Prostate gland (tissue), 2 donors: ENCODE data around the gene MRTFB. TPM values are rescaled to one million over a fixed set of nuclear protein-coding genes. Genes with fewer than 3 reads are reported as not detected.

Experiments
- DNase-seq: peaks from one replicate; pipeline ENCODE4 v3.0.0-alpha.2; 2019; ENCODE audit warnings: low spot score
- H3K27ac ChIP-seq, 2 donors: fragments of 200-600 bp; sonication (generic); 2 replicates each; pipeline ENCODE4 v1.5.1; 2017 to 2019
- H3K27me3 ChIP-seq: fragments of 200-600 bp; sonication (generic); replicated peaks from 2 replicates; pipeline ENCODE4 v1.5.1; 2019; ENCODE audit not compliant: insufficient read depth
- H3K36me3 ChIP-seq, 2 donors: fragments of 200-600 bp; sonication (generic); 1 replicate in 1 of 2; 2 replicates in 1 of 2; pipeline versions ENCODE4 v1.5.1 to v1.8.1; 2017 to 2019
- H3K4me1 ChIP-seq: fragments of 200-600 bp; sonication (generic); replicated peaks from 2 replicates; pipeline ENCODE4 v1.5.1; 2019
- H3K4me3 ChIP-seq, 2 donors: fragments of 200-600 bp; sonication (generic); 2 replicates each; pipeline ENCODE4 v1.5.1; 2017 to 2019
- H3K9me3 ChIP-seq: fragments of 200-600 bp; sonication (generic); 2 replicates; pipeline ENCODE4 v1.5.1; 2017
- CTCF ChIP-seq, 4 experiments: fragments of 200-600 bp in 2 of 4; fragments of 450-650 bp in 2 of 4; sonication (generic) in 2 of 4; IDR thresholded peaks; 1 replicate in 3 of 4; 2 replicates in 1 of 4; pipeline ENCODE4 v1.5.1; 2016 to 2019; ENCODE audit warnings: antibody characterized with exemption in 4 of 4, mild to moderate bottlenecking in 2 of 4, moderate library complexity in 2 of 4
- POLR2A ChIP-seq: fragments of 450-650 bp; IDR thresholded peaks from one replicate; pipeline ENCODE4 v1.6.1; 2016; ENCODE audit warnings: antibody characterized with exemption, mild to moderate bottlenecking
- POLR2AphosphoS5 ChIP-seq: sonication (generic); formaldehyde crosslinking; IDR thresholded peaks from one replicate; pipeline ENCODE4 v1.6.1; 2017; ENCODE audit warnings: antibody characterized with exemption
- WGBS: methylation state at CpG from one replicate; pipeline ENCODE4 v1.1.5; 2018; 5-methylcytosine and 5-hydroxymethylcytosine counted together
- intact Hi-C: fragments of 100-400 bp; cut with DNase I; formaldehyde crosslinking; loops from one replicate; pipeline ENCODE4 v1.14.2; 2022
- total RNA-seq, 2 donors: library from RNA; depleted of rRNA; stranded (reverse); fragments of >200 nt; gene quantifications; one replicate each; pipeline ENCODE4 v1.1.0, GENCODE V29; 2016

MRTFB gene
- total RNA-seq, 2 donors from 2014 or later, result 46.5 to 102 TPM

GRCh38 chr16:14304891-14305460, 233.9 kb downstream of the MRTFB start:
- H3K4me1 ChIP-seq, result peaks cover 16% of the 10 kb centered on the region
- H3K27ac ChIP-seq, result peak overlapping the region in 1 of 2 donors; percentile 84
- TF ChIP-seq CTCF (IDR thresholded peaks at IDR 0.05) (no peak), POLR2AphosphoS5 (peak; percentile 24)
- intact Hi-C loops, result loop anchor here (5.0 kb wide), 1 partner anchor 92 kb away; no protein-coding TSS in a partner anchor
- no peak for DNase-seq
- no peak overlapping the region for H3K4me3 ChIP-seq
- no peaks in the 10 kb centered on the region for H3K27me3 ChIP-seq
- no peaks in the 10 kb centered on the region for H3K36me3 ChIP-seq
- 72% methylated on average over 12 of the region's 12 CpGs for WGBS
- no peaks in the 10 kb centered on the region for H3K9me3 ChIP-seq

- H3K4me1 ChIP-seq, result peaks cover 16% of the 10 kb centered on the region
- no peak for DNase-seq
- no peaks in the 10 kb centered on the region for H3K36me3 ChIP-seq
- no peak overlapping the region for H3K4me3 ChIP-seq
- H3K27ac ChIP-seq, result peak overlapping the region; percentile 34 to 59
- H3K27me3 ChIP-seq, result no peaks in the 10 kb centered on the region
- WGBS, result 63% methylated on average over 11 of the region's 11 CpGs
- no peak for TF ChIP-seq POLR2AphosphoS5
- TF ChIP-seq CTCF (IDR thresholded peaks at IDR 0.05), result no peak
- no peak for TF ChIP-seq POLR2A
- intact Hi-C loops, result no loop called here
- no peaks in the 10 kb centered on the region for H3K9me3 ChIP-seq
Measured at GRCh38 chr16:14306485-14307058, 235.5 kb downstream of the MRTFB start.

GRCh38 chr16:14307059-14307526, 236.0 kb downstream of the MRTFB start:
- Histone ChIP-seq H3K27me3 (no peaks in the 10 kb centered on the region), H3K4me3 (no peak overlapping the region), H3K36me3 (no peaks in the 10 kb centered on the region), H3K9me3 (no peaks in the 10 kb centered on the region), H3K4me1 (peaks cover 16% of the 10 kb centered on the region), H3K27ac (peak overlapping the region; percentile 34 to 59)
- no peak for TF ChIP-seq POLR2AphosphoS5
- TF ChIP-seq CTCF (IDR thresholded peaks at IDR 0.05), result no peak
- TF ChIP-seq POLR2A, result no peak
- intact Hi-C loops, result no loop called here
- 51% methylated on average over 10 of the region's 10 CpGs for WGBS
- DNase-seq, result no peak

- Histone ChIP-seq H3K27me3 (no peaks in the 10 kb centered on the region), H3K4me3 (no peak overlapping the region), H3K27ac (peak overlapping the region; percentile 34 to 59), H3K4me1 (peaks cover 16% of the 10 kb centered on the region), H3K36me3 (no peaks in the 10 kb centered on the region), H3K9me3 (no peaks in the 10 kb centered on the region)
- intact Hi-C loops, result no loop called here
- DNase-seq, result no peak
- 62% methylated on average over 23 of the region's 23 CpGs for WGBS
- TF ChIP-seq POLR2AphosphoS5, result no peak
- no peak for TF ChIP-seq CTCF (IDR thresholded peaks at IDR 0.05)
- no peak for TF ChIP-seq POLR2A
Measured at GRCh38 chr16:14307527-14308367, 236.6 kb downstream of the MRTFB start.
